PFSK-1 (cell line): ENCODE results near the gene UBE2Q1.

Experiments
- FOXP2 ChIP-seq: optimal IDR thresholded peaks from 2 replicates; pipeline ENCODE3; 2011; ENCODE audit warnings: borderline replicate concordance, control low read depth, inconsistent platforms; ENCODE audit not compliant: insufficient read depth; ENCODE audit errors: extremely low read length, extremely low read depth
- POLR2AphosphoS5 ChIP-seq: IDR thresholded peaks from 2 replicates; pipeline ENCODE4 v1.6.1; 2012; ENCODE audit warnings: low read depth, mild to moderate bottlenecking, control low read depth, low read length, moderate library complexity
- REST ChIP-seq, 2 experiments: IDR thresholded peaks; 2 replicates each; pipeline versions ENCODE4 v1.6.1 to v1.8.0; 2011 to 2012; ENCODE audit warnings: low read depth in 2 of 2, low read length in 2 of 2, control low read depth in 1 of 2, inconsistent platforms in 1 of 2, mild to moderate bottlenecking in 1 of 2, moderate library complexity in 1 of 2; ENCODE audit not compliant: insufficient read depth in 1 of 2
- SIN3A ChIP-seq: IDR thresholded peaks from 2 replicates; pipeline ENCODE4 v1.6.1; 2012; ENCODE audit warnings: mild to moderate bottlenecking, low read length, moderate library complexity, borderline replicate concordance; ENCODE audit not compliant: insufficient read depth
- TAF1 ChIP-seq: IDR thresholded peaks from 2 replicates; pipeline ENCODE4 v1.6.1; 2012; ENCODE audit warnings: low read length, control low read depth, borderline replicate concordance; ENCODE audit not compliant: insufficient read depth

The UBE2Q1 gene

DNA sequence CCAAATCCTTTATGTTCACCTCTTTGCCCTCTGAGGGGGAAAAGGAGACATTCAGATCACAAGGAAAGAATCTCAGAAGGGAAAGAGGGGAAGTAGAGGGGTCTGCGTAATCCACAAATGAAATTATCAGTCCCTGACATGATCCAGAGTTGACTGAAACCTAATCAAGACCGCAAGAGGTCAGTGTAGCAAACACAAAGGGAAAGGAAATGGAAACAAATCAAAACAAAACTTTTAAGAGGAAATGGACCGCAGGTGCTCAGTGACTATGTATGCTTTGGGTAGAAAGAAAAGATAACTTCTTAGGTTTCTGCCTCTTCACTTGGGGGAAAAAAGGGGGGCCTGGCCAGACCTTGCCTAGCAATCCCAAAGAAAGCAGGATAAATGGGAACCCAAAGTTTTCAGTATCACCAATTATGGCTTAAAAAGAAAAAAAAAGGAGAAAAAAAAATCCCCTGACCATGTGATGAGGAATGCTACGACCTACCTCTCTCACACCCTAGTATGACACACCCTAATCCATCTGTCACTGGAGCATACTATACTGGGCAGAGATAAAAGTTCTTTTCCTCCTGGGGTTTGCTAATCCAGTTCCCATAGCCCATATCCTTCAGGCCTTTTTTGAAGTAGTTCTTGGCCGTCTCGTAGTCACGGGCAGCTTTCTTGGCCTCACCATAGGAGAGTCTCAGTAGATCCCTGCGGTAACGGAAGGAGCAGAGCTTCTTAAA, 26.0 kb upstream of the UBE2Q1 start:
- TF ChIP-seq FOXP2 (no peak), SIN3A (no peak), TAF1 (no peak), POLR2AphosphoS5 (no peak), REST (IDR thresholded peaks at IDR 0.05; ENCODE audit: insufficient read depth in 1 of 2, low read depth in 2 of 2, low read length in 2 of 2) (no peak)

GRCh38 chr1:154583773-154584172, 25.3 kb upstream of the UBE2Q1 start:
- TF ChIP-seq FOXP2 (no peak), TAF1 (no peak), REST (IDR thresholded peaks at IDR 0.05; ENCODE audit: insufficient read depth in 1 of 2, low read depth in 2 of 2, low read length in 2 of 2) (no peak), POLR2AphosphoS5 (no peak), SIN3A (no peak)

- TF ChIP-seq TAF1: no peak
- TF ChIP-seq SIN3A: no peak
- TF ChIP-seq REST (IDR thresholded peaks at IDR 0.05; ENCODE audit: insufficient read depth in 1 of 2, low read depth in 2 of 2, low read length in 2 of 2): no peak
- TF ChIP-seq POLR2AphosphoS5: no peak
Observed at GRCh38 chr1:154582885-154583284, 24.4 kb upstream of the UBE2Q1 start.

DNA sequence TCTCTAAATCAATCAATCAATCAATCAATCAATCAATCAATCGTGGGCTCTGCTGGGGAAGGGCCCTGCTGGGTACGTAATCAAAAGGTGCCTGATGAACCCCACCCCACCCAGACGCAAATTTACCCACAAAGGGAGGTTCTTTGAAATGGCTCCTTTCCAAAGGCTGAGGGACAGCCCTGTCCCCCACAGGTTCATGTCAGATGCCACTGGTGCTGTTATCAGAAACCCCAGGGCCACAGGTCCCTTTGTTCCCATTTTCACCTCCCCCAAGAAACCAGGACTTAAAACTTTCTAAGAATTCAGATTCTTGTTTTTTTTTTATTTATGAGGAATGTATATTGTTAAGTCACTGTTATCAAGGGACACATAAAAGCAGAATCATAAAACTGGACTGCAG, 23.3 kb upstream of the UBE2Q1 start:
- no peak for TF ChIP-seq TAF1

DNA sequence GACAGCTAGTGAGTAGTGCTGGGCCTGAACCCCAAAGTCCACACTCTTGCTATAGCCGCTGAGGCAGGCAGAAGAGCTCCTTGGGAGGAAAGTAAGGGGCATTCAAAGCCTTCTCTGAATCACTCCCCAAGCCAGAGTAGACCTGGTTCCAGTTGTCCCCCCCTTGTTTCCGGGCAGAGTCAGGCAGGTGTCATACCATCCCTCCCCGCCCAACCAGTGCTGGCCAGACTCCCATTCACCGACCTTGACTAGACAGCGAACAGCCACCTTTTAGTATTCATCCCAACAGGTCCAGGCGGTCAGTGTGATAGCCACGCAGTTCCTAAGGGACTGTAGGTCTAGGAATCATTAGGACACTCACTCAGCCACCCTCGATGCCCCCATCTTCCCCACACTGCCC, 20.9 kb upstream of the UBE2Q1 start:
- TF ChIP-seq FOXP2: no peak
- TF ChIP-seq TAF1: no peak
- TF ChIP-seq SIN3A: no peak
- 0 out of 2 replicates have a peak, but pooled peaks have one; percentile 16 for TF ChIP-seq POLR2AphosphoS5
- TF ChIP-seq REST (IDR thresholded peaks at IDR 0.05; ENCODE audit: insufficient read depth in 1 of 2, low read depth in 2 of 2, low read length in 2 of 2): no peak
